22Rv1 (cell line): ENCODE data around the gene GLB1L2.

Experiments used
- ZFX ChIP-seq: fragments of 450-650 bp; IDR thresholded peaks from 2 replicates; pipeline ENCODE4 v1.6.1; 2017; ENCODE audit warnings: antibody characterized with exemption, borderline replicate concordance
- TF ChIP-seq, protein P1 (sequence below): fragments of 450-650 bp; IDR thresholded peaks from 2 replicates; pipeline ENCODE4 v1.5.1; 2017; ENCODE audit warnings: mild to moderate bottlenecking

DNA sequence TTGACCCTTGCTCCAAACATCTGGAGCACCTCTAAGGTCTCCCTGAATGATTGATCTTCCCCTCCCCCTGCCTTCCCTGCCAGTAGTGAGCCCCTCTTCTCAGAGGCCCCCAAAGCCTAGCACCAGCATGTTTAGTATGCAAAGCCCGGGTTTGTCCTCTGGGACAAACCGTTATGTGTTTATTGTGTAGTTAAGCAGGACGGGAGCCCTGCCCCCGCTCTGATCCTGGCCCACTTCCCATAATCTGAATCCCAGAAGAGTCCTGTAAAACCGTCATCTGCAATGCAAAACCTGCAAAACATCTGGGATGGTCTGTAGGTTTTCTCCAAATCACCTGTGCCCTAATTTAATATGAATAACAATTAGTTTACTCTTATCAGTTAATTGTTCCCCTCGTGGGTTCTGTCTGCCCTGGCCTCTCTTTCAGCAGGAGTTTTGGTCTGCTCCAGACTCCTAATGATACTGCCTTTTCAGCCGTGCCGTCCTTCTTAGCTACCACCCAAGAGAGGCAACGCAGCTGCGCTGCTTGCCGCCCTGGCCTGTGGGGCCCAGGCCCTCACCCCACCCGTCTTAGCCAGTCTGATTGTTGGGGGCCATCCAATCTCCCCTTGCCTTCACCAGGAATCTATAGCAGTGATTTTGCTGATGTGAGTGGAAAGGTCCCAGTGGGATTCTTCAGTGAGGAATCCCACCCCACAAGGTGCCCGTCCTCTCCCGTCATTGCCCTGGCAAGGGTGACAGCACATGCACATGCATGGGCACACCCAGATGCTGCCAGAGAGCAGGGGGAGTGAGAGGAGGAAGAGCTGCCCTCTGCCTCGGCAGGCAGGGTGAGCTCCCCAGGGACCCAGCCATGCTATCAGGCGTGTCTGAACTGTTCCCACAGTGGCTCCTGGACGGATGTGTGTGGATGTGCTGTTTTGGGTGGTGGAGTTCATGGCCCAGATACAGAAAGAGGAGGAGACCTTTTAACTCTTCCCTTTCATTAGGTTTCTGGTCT lies 83.3 kb downstream of the GLB1L2 start:
- TF ChIP-seq, protein P1, sequence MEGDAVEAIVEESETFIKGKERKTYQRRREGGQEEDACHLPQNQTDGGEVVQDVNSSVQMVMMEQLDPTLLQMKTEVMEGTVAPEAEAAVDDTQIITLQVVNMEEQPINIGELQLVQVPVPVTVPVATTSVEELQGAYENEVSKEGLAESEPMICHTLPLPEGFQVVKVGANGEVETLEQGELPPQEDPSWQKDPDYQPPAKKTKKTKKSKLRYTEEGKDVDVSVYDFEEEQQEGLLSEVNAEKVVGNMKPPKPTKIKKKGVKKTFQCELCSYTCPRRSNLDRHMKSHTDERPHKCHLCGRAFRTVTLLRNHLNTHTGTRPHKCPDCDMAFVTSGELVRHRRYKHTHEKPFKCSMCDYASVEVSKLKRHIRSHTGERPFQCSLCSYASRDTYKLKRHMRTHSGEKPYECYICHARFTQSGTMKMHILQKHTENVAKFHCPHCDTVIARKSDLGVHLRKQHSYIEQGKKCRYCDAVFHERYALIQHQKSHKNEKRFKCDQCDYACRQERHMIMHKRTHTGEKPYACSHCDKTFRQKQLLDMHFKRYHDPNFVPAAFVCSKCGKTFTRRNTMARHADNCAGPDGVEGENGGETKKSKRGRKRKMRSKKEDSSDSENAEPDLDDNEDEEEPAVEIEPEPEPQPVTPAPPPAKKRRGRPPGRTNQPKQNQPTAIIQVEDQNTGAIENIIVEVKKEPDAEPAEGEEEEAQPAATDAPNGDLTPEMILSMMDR: no peak
- TF ChIP-seq ZFX: no peak
